ENCODE measurements around the gene VPS37D.
"Not testable (repeated sequence)": the region's sequence is repeated elsewhere in the genome, so short reads cannot be mapped to it uniquely, and the experiment has no call there.

VPS37D gene

GRCh38 chr7:73706126-73707044 lies 38.8 kb downstream of the VPS37D start:
- DNase-seq (ENCODE audit: low spot score) = no peak

GRCh38 chr7:73707045-73707631 lies 39.5 kb downstream of the VPS37D start:
- no peak for DNase-seq (ENCODE audit: low spot score)

DNA sequence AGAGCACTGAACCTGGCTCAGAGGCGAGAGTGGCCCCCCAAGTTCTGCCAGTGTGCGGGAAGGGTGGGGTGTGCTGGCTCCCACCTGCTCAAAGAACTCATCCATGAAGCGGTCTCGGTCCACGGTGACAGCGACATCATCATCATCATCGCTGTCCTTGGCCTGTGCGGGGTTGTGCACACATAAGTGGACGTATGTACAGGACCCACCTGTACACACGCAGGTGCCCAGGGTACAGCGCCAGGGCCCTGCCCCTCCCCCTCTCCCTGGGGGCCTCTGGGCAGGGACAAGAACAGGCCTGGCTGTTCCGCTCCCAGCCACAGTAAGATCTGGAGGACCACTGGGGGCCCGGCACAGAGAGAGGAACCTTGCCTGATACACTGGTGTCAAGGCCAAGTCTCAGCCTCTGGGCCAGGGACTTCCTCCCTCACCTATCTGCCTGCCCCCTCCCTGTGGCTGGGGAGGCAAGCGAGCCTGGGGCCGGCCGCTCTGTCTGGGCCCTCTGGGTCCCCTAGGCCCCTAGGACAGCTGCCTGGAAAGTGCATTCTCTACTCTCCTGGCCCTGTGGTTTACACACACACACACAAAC lies 41.4 kb downstream of the VPS37D start:
- DNase-seq (ENCODE audit: low spot score) = no peak

- DNase-seq (ENCODE audit: low spot score) = no peak
Measured at GRCh38 chr7:73712773-73713172, 45.1 kb downstream of the VPS37D start.

GRCh38 chr7:73713319-73713718 lies 45.7 kb downstream of the VPS37D start:
- not testable (repeated sequence) for DNase-seq (ENCODE audit: low spot score)

DNA sequence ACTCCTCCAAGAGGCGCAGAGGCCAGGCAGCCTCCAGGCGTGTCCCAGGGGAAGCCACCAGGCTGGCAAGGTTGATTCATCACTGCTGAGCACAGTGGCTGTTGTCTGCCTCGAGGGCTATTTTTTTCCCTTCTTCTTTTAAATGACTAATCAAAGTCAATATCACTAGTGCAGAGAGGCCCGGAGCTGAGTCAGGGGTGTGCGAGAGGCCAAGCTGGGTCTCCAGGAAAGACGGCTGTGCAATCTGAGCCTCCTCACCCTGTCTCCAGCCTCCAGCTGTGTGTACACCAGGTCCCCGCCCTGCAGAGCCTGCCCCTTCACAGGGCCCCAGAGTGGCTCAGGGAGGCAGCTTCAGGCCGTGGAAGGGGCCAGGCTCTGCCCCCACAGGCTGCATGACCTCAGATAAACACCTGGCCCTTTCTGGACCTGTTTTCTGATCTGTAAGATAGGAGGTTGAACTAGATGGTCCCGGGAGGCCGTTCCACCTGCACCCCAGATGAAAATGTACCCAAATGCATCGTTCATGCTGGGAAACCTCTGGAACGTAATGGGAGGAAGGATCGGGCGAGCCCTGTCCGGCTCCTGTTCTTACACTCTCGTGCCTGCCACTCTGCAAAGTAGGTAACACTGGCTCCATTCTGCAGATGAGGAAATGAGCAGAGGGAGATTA lies 48.2 kb downstream of the VPS37D start:
- no peak for DNase-seq (ENCODE audit: low spot score)

DNA sequence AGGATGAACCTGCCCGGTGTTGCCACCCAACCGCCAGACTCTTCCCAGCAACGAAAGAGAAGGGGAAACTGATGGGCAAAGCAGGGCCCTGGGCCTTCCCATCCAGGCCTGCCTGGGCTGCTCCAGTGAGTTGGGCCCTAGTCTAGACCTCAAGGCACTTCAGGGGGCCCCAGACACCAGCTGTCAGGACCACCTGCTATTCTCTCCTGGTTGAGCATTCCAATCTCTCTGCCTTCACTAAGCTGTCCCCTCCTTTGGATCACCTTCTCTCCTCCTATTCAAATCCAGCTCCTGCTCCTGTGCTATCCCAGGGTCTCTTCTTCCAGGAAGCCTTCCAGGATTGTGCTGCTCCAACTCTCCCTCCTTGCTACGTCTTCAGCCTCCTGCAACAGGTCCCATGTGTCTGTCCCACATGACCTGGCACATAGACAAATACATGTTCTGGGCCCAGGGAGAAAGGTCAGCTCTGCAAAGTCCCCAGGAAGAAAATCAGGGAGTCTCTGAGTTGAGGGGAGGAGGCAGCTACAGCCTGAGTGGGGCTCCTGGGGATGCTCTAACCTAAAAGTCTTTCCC lies 48.8 kb downstream of the VPS37D start:
- no peak for DNase-seq (ENCODE audit: low spot score)

DNA sequence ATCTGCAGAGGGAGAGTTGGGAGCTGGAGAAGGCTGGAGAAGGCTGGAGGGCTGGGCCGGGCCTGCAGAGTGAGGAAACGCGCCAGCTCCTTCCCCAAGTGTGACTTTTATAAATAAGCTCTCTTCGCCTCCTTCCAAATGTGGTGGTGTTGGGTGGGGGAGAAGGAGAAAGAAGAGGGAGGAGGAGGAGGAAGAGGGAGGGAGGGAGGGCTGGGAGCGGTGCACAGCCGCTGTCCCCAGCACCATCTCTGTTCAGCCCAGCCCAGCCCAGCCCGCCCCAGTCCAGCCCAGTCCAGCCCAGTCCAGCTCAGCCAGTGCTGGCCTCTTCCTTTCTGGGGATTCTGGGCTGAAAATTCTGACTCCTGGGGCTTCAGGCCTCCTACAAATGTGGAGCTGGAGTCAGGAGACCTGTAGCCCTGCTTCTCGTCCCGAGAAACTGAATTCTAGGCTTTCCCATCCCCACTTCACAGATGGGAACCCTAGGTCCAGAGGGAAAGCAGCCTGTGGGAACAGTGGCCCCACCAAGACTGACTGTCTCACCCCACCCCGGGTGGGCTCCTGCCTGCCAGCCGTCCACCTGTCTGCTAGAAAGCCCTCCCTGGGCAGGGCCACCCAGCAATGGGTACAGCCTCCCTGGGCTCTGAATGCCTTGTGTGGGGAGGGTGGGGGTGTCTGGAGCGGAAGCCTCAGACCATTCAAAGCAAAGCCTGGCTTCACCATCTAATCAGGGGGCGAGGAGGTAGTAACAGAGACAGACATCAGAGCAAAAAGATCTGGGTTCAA lies 49.6 kb downstream of the VPS37D start:
- DNase-seq (ENCODE audit: low spot score) = no peak

DNA sequence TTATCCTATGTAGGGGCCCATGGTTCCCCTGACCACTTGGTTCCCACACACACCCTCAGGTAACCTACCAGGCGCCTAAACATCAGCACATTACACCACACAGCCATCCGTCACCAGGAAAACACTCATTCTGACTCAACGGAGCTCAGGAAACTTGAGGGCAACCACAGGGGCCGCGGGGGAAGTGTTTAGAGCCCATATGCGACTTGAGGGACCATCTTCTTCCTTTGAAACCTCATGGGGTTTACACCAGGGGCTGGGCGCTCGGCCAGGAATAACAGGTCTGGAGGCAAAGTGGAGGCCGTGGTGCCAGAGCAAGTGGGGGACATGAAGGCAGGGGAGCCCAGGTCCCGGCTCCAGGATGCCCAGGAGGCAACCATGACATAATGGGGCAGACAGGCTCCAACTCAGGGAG lies 50.4 kb downstream of the VPS37D start:
- no peak for DNase-seq (ENCODE audit: low spot score)

GRCh38 chr7:73718438-73718881 lies 50.8 kb downstream of the VPS37D start:
- no peak for DNase-seq (ENCODE audit: low spot score)

DNA sequence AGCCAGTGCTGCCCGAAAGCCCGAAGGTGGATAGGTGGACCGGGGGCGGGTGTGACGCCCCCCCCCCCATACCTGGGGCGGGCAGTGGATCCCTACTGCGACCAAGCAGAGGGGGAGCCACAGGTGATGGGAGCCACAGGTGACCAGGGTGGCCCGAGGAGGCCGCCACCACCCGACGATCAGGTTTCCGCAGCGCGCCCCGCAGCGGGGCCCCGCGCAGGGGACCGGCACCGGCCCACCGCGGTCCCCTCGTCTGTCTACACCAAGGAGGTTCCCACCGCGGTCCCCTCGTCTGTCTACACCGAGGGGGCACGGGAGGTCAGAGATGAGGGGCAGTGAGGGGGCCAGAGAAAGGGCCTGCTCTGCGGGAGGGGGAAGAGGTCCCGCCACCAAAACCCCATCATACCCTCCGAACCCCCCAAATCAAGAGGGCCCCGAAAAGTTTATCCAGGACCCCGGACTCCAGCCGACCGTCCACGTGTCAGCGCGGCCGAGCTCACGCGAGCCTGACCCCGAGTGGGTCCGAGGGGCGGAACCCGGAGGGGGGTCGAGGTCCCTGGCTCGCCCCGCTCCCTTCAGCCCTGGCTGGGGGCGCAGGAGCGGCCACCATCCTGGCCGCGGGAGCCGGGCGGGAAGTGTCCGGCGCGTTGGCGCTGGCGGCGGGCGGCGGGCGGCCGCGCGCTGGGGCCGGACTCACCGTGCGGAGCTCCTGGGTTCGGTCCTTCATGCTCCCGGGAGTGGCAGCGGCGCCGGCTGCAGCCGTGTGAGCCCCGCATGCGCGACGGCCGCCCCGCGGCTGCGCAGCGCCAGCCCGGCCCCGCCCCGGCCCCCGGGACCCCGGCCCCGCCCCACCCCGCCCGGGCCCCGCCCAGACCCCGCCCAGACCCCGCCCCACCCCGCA lies 51.5 kb downstream of the VPS37D start, which contains the start of gene STX1A:
STX1A (minus strand) TSS at position 765 of the 901 bp plus-strand sequence; CDS start at position 727, 38 bp downstream.
- peak; percentile 63 for DNase-seq (ENCODE audit: low spot score)

- DNase-seq (ENCODE audit: low spot score) = no peak
Measured at GRCh38 chr7:73719806-73720169, 52.2 kb downstream of the VPS37D start.

DNA sequence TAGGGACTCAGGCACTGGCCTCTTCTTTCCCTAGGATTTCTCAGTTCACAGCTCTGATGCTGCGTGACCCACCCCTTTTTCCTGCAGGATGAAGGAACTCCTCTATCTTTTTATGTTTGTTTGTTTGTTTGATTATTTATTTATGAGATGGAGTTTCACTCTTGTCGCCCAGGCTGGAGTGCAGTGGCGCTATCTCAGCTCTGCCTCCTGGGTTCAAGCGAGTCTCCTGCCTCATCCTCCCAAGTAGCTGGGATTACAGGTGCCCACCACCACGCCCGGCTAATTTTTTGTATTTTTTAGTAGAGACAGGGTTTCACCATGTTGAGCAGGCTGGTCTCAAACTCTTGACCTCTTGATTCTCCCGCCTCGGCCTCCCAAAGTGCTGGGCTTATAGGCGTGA lies 52.8 kb downstream of the VPS37D start:
- DNase-seq (ENCODE audit: low spot score) = not testable (repeated sequence)

DNA sequence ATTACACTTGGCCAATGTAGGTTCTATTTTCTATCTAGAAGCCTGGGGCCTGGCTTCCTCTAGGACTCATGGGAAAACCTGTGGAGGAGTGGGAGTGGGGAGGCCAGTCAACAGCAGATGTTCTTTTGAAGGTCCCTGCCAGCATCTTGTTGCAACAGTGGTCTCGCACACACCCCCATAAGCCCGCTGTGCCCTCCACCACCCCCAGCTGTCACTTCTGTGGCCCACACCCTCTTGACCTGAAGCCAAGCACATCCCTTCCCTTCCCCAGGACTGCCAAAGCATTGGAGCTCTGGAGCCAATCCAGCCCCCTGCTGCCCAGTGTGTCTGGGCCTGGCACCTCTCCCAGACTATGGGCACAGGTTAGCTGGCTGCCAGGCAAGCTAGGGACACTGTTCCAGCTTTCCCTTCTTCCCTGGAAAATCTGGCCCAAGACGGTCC lies 53.8 kb downstream of the VPS37D start:
- DNase-seq (ENCODE audit: low spot score) = peak; percentile 47

Data from putamen (tissue), 1 donor.